Measurements from ENCODE around the gene CFAP57. TPM values are rescaled to one million over a fixed set of nuclear protein-coding genes. Genes with fewer than 3 reads are reported as not detected.

The CFAP57 gene
- total and polyA plus RNA-seq, 2 donors (not counting 1 experiment from before 2014, with no cell fraction given), result 0.07 to 0.44 TPM

DNA sequence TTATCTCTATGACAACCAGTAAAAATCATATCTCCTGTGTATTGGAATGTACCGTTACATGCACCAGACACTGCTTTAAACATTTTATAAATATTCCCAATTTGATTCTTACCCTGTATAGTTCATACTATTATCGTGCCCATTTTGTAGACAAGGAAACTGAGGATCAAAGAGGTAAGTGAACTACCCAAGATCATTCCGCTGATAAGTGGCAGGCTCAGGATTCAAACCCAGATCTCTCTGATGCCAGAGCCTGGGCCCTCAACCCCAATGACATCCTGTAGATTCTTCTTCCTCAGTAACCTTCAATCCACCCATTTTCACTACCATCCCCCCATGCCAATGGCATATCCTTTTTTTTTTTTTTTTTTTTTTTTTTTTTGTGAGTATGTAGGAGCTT, 12.3 kb downstream of the CFAP57 start:
- H3K9ac ChIP-seq (ENCODE audit: low read length), result no peak overlapping the region
- H3K4me3 ChIP-seq (ENCODE audit: control extremely low read depth in 1 of 5, extremely low read depth in 1 of 5, insufficient read depth in 1 of 5, low read depth in 2 of 5, low read length in 4 of 5), result no peak overlapping the region
- POLR2A ChIA-PET, result no interaction called here
- TF ChIP-seq, protein P1, sequence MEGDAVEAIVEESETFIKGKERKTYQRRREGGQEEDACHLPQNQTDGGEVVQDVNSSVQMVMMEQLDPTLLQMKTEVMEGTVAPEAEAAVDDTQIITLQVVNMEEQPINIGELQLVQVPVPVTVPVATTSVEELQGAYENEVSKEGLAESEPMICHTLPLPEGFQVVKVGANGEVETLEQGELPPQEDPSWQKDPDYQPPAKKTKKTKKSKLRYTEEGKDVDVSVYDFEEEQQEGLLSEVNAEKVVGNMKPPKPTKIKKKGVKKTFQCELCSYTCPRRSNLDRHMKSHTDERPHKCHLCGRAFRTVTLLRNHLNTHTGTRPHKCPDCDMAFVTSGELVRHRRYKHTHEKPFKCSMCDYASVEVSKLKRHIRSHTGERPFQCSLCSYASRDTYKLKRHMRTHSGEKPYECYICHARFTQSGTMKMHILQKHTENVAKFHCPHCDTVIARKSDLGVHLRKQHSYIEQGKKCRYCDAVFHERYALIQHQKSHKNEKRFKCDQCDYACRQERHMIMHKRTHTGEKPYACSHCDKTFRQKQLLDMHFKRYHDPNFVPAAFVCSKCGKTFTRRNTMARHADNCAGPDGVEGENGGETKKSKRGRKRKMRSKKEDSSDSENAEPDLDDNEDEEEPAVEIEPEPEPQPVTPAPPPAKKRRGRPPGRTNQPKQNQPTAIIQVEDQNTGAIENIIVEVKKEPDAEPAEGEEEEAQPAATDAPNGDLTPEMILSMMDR (IDR thresholded peaks at IDR 0.05), result no peak
- TF ChIP-seq EZH2 (IDR thresholded peaks at IDR 0.05; ENCODE audit: borderline replicate concordance, insufficient read depth, low read depth, low read length, poor library complexity, severe bottlenecking), result no peak
- H3K4me2 ChIP-seq (replicated peaks; ENCODE audit: low read depth, low read length, poor library complexity, severe bottlenecking), result no peak overlapping the region
- no peaks in the 10 kb centered on the region for H3K79me2 ChIP-seq (ENCODE audit: control insufficient read depth, insufficient read depth, low read length)
- CTCF ChIA-PET, result no interaction called here
- Mint-ChIP-seq H3K27me3 (peaks cover 14% of the 10 kb centered on the region), H3K9me3 (ENCODE audit: insufficient read depth) (no peaks in the 10 kb centered on the region), H3K4me3 (no peak overlapping the region), H3K27ac (no peak overlapping the region), H3K4me1 (no peaks in the 10 kb centered on the region)
- H3K4me1 ChIP-seq (ENCODE audit: control insufficient read depth in 2 of 2, insufficient read depth in 2 of 2, low read length in 2 of 2), result no peaks in the 10 kb centered on the region
- no peak for DNase-seq
- peaks cover 0 to 3% (median 0%) of the 10 kb centered on the region in 3 donors for H3K9me3 ChIP-seq (ENCODE audit: control extremely low read depth in 1 of 3, control insufficient read depth in 2 of 3, insufficient read depth in 1 of 3, low read length in 2 of 3)
- WGBS (ENCODE audit: insufficient coverage), result no CpG with 5 or more reads among the region's 3 CpGs
- H3K36me3 ChIP-seq (replicated peaks in 1 of 2; ENCODE audit: control extremely low read depth in 1 of 2, control insufficient read depth in 1 of 2, extremely low read depth in 1 of 2, insufficient read depth in 2 of 2, low read length in 1 of 2), result no peaks in the 10 kb centered on the region
- intact Hi-C loops (cut with micrococcal nuclease), result no loop called here
- H3K27me3 ChIP-seq (replicated peaks in 1 of 4; ENCODE audit: control extremely low read depth in 1 of 4, control insufficient read depth in 3 of 4, insufficient read depth in 4 of 4, low read length in 3 of 4), result no peaks in the 10 kb centered on the region
- no peak overlapping the region for H2AFZ ChIP-seq (ENCODE audit: insufficient read depth, low read depth, low read length, poor library complexity, severe bottlenecking)
- no peak overlapping the region for H3K27ac ChIP-seq (ENCODE audit: low read length in 2 of 2)
- no peaks in the 10 kb centered on the region for H4K20me1 ChIP-seq (ENCODE audit: control insufficient read depth, insufficient read depth, low read length, poor library complexity, severe bottlenecking)
- no peak for ATAC-seq (ENCODE audit: low read depth)

DNA sequence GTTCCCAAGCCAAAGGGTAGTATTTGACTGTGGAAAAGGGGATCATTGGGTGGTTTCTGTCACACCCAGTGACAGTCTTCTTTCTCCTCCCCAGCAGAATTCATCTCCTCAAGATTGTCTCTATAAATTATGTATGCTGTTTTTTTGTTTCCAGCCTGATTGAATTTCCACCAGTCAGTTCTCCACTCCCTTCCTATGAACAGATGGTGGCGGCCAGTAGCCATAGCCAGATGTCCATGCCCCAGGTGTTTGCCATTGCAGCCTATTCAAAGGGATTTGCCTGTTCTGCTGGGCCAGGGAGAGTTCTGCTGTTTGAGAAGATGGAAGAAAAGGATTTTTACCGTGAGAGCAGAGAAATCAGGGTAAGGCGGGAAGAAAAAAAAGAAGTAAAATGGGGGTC, 12.9 kb downstream of the CFAP57 start:
- ATAC-seq (ENCODE audit: low read depth) (no peak), DNase-seq (no peak)
- Histone ChIP-seq H3K4me1 (ENCODE audit: control insufficient read depth in 2 of 2, insufficient read depth in 2 of 2, low read length in 2 of 2) (no peaks in the 10 kb centered on the region), H3K9me3 (ENCODE audit: control extremely low read depth in 1 of 3, control insufficient read depth in 2 of 3, insufficient read depth in 1 of 3, low read length in 2 of 3) (peaks cover 0 to 3% (median 0%) of the 10 kb centered on the region in 3 donors), H3K36me3 (replicated peaks in 1 of 2; ENCODE audit: control extremely low read depth in 1 of 2, control insufficient read depth in 1 of 2, extremely low read depth in 1 of 2, insufficient read depth in 2 of 2, low read length in 1 of 2) (no peaks in the 10 kb centered on the region), H3K9ac (ENCODE audit: low read length) (no peak overlapping the region), H3K4me3 (ENCODE audit: control extremely low read depth in 1 of 5, extremely low read depth in 1 of 5, insufficient read depth in 1 of 5, low read depth in 2 of 5, low read length in 4 of 5) (no peak overlapping the region), H3K27ac (ENCODE audit: low read length in 2 of 2) (no peak overlapping the region), H3K79me2 (ENCODE audit: control insufficient read depth, insufficient read depth, low read length) (no peaks in the 10 kb centered on the region), H3K4me2 (replicated peaks; ENCODE audit: low read depth, low read length, poor library complexity, severe bottlenecking) (no peak overlapping the region), H2AFZ (ENCODE audit: insufficient read depth, low read depth, low read length, poor library complexity, severe bottlenecking) (no peak overlapping the region), H3K27me3 (replicated peaks in 1 of 4; ENCODE audit: control extremely low read depth in 1 of 4, control insufficient read depth in 3 of 4, insufficient read depth in 4 of 4, low read length in 3 of 4) (no peaks in the 10 kb centered on the region), H4K20me1 (ENCODE audit: control insufficient read depth, insufficient read depth, low read length, poor library complexity, severe bottlenecking) (no peaks in the 10 kb centered on the region)
- no peaks in the 10 kb centered on the region for H3K4me1 Mint-ChIP-seq
- no peak for TF ChIP-seq EZH2 (IDR thresholded peaks at IDR 0.05; ENCODE audit: borderline replicate concordance, insufficient read depth, low read depth, low read length, poor library complexity, severe bottlenecking)
- TF ChIP-seq, protein P1 (IDR thresholded peaks at IDR 0.05), result no peak
- intact Hi-C loops (cut with micrococcal nuclease), result no loop called here
- ChIA-PET CTCF (no interaction called here), POLR2A (no interaction called here)
- no peak overlapping the region for H3K4me3 Mint-ChIP-seq
- whole genome bisulfite sequencing (ENCODE audit: insufficient coverage), result 96% methylated on average over 2 of the region's 3 CpGs
- H3K27me3 Mint-ChIP-seq, result peaks cover 18% of the 10 kb centered on the region
- H3K27ac Mint-ChIP-seq, result no peak overlapping the region
- no peaks in the 10 kb centered on the region for H3K9me3 Mint-ChIP-seq (ENCODE audit: insufficient read depth)
